NCI-H1417 (cell line): ENCODE results near the gene REEP2.
A peak's percentile ranks its signal among the peaks of the same experiment; 100 is the strongest.
"Not testable (repeated sequence)": the region's sequence is repeated elsewhere in the genome, so short reads cannot be mapped to it uniquely, and the experiment has no call there.

Experiments used
- DNase-seq, 3 experiments: peaks; one replicate each; lab custom pipeline; 2025; lab: John Stamatoyannopoulos, UW

REEP2 gene

DNA sequence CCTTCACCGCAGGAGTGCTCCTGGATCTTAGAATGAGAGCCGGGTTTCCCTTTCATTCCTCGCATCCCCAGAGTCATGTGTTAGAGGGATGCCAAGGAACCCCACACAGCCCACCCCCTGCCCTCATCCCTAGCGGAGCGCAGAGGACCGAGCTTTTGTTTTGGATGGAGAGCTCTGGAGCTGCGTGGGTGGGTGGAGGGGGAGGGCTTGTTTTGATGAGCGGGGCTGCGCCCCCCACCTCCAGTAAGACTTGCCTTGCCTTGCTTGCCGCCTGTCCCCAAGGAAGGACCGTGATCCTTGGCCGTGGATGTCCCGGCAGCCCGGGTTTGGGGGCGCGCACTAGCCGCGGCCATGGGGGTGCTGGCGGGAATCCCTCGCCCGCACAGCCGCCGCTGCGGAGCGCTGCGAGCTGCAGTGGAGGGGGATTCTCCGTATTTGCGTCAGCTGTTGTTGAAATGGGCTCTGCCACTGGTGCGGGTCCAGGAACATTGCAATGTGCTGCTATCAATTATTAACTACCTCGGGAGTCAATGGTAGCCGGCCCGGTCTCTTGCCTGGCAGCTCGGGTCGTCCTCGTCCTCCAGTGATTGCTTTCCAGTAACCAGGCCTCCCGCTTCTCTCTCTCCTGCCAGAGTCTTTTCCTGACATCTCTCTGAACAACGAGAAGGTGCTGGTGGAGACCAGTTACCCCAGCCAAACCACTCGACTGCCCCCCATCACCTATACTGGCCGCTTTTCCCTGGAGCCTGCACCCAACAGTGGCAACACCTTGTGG is 27.5 kb downstream of the REEP2 start:
- peak in 1 of 3 experiments; percentile 18 for DNase-seq

DNA sequence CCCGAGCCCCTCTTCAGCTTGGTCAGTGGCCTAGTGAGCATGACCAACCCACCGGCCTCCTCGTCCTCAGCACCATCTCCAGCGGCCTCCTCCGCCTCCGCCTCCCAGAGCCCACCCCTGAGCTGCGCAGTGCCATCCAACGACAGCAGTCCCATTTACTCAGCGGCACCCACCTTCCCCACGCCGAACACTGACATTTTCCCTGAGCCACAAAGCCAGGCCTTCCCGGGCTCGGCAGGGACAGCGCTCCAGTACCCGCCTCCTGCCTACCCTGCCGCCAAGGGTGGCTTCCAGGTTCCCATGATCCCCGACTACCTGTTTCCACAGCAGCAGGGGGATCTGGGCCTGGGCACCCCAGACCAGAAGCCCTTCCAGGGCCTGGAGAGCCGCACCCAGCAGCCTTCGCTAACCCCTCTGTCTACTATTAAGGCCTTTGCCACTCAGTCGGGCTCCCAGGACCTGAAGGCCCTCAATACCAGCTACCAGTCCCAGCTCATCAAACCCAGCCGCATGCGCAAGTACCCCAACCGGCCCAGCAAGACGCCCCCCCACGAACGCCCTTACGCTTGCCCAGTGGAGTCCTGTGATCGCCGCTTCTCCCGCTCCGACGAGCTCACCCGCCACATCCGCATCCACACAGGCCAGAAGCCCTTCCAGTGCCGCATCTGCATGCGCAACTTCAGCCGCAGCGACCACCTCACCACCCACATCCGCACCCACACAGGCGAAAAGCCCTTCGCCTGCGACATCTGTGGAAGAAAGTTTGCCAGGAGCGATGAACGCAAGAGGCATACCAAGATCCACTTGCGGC is 28.2 kb downstream of the REEP2 start:
- no peak for DNase-seq

DNA sequence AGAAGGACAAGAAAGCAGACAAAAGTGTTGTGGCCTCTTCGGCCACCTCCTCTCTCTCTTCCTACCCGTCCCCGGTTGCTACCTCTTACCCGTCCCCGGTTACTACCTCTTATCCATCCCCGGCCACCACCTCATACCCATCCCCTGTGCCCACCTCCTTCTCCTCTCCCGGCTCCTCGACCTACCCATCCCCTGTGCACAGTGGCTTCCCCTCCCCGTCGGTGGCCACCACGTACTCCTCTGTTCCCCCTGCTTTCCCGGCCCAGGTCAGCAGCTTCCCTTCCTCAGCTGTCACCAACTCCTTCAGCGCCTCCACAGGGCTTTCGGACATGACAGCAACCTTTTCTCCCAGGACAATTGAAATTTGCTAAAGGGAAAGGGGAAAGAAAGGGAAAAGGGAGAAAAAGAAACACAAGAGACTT is 28.9 kb downstream of the REEP2 start:
- no peak for DNase-seq

DNA sequence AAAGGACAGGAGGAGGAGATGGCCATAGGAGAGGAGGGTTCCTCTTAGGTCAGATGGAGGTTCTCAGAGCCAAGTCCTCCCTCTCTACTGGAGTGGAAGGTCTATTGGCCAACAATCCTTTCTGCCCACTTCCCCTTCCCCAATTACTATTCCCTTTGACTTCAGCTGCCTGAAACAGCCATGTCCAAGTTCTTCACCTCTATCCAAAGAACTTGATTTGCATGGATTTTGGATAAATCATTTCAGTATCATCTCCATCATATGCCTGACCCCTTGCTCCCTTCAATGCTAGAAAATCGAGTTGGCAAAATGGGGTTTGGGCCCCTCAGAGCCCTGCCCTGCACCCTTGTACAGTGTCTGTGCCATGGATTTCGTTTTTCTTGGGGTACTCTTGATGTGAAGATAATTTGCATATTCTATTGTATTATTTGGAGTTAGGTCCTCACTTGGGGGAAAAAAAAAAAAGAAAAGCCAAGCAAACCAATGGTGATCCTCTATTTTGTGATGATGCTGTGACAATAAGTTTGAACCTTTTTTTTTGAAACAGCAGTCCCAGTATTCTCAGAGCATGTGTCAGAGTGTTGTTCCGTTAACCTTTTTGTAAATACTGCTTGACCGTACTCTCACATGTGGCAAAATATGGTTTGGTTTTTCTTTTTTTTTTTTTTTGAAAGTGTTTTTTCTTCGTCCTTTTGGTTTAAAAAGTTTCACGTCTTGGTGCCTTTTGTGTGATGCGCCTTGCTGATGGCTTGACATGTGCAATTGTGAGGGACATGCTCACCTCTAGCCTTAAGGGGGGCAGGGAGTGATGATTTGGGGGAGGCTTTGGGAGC is 29.5 kb downstream of the REEP2 start:
- DNase-seq = peak in 1 of 3 experiments; percentile 11

DNA sequence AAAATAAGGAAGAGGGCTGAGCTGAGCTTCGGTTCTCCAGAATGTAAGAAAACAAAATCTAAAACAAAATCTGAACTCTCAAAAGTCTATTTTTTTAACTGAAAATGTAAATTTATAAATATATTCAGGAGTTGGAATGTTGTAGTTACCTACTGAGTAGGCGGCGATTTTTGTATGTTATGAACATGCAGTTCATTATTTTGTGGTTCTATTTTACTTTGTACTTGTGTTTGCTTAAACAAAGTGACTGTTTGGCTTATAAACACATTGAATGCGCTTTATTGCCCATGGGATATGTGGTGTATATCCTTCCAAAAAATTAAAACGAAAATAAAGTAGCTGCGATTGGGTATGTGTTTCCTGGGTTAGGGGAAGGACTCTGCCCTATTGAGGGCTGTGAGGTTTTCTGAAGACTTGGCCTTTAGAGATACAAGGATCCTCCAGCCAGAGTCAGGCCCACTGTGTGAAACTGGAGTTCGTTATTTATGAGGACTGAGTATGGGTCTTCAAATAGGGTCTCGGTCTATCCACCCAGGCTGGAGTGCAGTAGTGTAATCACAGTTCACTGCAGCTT is 30.2 kb downstream of the REEP2 start:
- no peak for DNase-seq

DNA sequence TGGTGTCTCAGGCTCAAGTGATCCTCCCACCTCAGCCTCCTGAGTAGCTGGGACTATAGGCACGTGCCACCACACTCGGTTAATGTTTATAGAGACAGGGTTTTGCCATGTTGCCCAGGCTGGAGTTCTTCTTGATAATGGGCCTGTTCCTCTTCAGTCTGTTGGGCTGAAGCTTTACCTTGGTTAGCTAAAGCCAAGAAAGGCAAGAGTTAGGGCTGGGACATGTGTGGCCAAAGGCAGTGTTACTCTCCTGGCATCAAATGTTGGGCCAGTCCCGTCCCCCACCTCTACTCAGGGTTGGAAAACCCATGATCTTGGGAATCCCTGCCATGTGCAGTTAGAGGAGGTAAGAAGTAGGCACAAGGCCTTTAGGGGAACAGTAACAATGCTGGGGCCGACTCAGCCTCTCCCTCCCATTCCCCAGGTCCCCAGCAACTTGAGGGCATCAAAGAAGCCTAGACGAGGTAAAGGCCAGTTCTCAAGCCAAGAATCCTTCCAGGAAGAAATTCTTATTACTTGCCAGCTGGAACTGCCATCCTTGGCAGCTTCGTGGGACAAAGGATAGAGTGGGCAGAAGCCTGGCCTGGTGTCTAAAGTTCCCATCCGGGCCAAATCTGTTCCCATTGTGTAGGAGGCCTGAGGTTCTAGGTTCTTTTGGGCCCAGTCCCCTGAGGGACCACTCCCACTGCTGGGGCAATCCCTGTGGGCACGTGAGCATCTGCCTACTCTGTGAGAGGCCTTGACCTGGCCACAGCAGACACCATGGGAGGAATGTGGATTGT is 30.9 kb downstream of the REEP2 start:
- DNase-seq = no peak

DNA sequence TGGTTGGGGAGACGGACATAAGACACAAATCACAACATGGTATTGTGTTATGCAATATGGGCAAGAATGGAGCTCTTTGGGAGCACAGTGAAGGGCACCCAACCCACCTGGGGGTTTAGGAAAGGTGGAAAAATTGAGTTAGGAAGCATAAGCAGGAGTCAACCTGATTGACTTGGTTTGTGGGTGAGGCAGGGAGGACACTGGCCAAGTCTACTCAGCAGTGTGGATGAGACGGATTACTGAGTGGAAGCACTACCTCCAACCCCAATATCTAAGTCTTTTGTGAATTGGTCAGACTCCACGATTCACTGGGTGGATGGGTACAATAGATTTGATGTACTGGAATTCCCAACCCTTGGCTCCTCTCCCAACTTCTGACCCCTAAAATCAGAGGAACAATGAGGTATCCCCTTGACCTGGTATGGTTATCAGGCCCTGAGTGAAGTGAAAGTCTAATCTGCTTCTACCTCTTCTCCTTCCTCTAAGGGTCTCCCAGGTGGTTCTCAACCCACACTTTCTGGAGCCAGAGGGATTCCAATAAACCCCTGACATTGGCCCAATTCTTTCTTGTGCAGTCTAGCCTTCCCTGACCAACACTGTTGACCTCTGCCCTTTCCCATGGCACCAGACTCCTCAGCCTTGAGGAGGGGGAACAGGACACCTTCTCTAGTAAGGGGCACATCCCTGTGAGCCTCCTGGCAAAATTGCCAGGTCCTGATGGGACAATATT is 31.6 kb downstream of the REEP2 start:
- no peak for DNase-seq

DNA sequence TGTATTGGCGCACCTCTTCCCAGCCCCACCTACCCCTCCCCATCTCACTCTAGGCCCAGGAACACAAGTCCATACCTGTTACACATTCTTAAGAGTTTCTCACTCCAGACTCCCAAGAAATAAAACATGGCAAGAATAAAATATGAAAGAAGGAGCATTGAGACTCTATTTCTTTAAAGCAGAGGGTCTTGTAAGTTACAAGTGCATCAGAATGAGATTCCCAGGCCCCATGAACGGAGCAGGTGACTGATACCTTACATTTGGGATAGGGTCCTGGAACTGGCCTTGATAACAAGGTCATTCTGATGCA is 32.1 kb downstream of the REEP2 start:
- DNase-seq = no peak

DNA sequence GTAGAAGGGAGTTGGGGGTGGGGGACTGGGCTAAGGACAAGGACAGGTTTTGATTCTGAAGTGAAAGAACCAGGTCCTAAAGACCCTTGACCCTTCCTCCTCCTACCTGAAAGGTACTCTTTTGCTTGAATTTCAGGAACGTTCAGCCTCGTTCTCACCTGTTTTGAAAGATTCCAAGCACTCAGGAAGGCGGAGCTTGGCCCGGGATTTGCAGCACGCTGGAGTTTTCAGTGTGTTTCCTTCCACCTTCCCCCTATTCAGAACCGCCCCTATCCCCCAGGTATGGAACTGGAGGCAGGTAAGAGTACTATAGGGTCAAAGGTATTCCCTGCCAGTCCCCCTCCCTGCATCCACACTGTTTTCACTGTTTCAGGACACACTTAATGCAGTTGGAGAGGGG is 33.5 kb downstream of the REEP2 start:
- DNase-seq = no peak

DNA sequence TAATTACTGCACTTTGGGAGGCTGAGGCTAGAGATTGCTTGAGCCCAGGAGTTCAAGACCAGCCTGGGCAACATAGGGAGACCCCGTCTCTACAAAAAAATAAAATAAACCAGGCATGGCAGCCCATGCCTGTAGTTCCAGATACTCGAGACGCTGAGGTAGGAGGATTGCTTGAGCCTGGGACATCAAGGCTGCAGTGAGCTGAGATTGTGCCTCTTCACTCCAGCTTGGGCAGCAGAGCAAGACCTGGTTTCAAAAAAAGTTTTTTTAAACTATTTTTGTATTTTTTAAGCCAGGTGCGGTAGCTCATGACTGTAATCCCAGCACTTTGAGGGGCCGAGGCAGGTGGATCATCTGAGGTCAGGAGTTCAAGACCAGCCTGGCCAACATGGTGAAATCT is 34.3 kb downstream of the REEP2 start:
- DNase-seq = not testable (repeated sequence)

DNA sequence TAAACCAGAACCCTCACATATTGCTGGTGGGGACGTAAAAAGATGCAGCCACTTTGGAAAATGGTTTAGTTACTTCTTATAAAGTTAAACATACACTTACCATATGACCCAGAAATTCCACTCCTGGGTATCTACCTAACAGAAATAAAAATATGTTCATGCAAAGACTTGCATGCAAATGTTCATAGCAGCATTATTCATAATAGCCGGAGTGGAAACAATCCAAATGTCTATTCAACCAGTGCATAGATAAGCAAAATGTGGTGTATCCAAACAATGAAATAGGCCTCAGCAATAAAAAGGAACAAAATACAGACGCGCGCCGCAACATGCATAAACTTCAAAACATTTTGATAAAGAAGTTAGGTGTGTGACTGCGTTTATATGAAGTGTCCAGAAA is 38.1 kb downstream of the REEP2 start:
- no peak for DNase-seq

DNA sequence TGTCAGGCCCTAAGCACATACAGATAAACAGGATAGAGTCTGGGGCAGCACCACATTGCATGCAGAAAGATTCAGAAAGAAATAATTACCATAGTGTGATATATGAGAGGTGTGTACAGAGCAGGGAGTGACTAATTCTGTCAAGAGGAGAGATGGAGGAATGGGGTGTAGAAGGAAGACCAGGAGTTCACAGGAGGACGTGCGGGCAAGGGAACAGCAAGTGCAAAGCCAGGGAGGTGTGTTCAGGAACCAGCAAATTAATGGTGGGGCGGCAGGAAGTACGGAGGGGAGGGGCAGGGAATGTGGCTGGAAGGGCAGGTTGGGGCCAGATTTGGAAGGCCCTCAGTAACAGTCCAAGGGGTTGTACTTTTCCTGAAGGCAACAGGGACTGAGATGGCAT is 43.8 kb downstream of the REEP2 start:
- no peak for DNase-seq

DNA sequence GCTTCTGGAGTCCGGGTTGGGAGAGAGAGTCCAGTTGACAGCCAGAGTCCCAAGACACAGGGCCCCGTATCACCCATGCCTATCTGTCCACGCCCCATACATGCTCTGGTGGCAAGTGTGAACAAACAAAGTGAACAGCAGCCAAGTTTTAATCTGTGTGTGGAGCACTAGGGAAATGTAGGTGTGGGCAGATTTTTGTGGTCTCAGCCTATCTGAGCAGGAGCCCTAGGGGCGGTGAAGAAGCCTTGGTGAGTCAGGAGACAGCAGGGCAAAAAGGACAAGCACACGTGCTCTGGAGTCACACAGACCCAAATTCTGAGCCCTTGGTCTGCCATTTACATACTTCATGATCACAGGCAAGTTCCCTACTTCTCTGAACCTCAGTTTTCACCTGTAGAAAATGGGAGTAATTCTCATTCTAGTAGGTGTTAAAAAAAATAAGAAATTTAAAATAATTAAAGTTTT is 49.7 kb downstream of the REEP2 start:
- DNase-seq = no peak

DNA sequence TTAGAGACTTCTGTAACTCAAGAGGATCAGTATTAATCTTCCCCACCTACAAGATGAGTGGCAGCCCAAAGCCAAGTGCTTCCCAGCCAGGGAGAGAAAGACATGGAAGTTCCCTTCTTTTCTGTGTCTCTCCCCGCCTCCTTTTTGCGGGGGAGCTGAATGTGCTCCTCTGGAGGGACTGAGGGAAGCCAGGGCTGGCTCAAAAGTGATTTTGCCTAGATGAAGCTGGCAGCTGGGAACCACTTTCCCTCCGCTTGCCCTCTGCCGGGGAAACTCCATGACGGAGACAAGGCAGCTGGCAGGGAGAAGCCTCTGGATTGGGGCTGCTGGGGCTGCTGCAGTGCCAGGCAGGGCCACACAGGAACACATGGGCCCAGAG is 50.8 kb downstream of the REEP2 start:
- DNase-seq = no peak

DNA sequence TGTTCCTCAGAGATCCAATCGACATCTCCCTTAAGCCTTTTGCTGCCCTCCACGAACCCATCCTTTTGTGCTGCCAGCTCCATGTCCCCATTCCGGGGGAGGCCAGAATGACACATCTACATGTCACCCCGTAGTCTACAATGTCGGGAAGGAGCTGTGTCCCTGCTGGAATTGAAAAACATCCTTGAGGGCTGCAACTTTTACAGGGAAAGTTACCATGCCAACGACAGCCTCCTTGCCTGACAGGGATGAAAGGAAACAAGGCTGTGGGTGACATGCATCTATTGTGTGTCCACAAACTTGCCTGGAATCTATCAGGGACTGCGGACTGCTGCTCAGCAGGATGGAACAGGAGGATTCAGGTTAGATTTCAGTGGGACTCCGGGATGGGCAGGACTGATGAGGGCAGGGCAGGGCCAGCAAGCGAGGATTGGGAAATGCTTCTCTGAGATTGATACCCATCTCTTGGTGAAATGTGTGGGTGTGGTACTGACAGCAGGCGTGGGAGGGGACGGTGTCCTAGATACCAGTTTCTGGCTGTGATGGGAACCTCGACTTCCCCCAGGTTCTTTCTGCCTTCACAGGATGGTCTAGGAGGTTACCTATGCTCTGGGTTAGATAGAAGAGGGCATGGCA is 51.9 kb downstream of the REEP2 start:
- DNase-seq = no peak

DNA sequence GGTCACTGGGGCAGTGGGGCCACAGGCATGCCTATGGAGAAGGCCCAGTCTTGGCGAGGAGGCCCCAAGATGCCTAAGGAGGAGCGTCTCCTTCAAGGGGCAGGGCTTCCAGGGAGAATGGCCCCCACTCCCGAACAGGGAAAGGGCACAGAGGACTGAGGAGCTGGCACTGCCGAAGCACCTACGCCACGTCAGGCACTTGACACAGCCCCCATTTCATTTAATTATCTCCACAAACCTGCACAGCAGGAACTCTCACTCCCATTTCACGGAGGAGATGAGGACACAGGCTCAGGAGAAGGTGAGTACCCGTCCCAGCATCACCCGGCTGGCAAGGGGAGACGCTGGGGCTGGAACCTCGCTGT is 52.4 kb downstream of the REEP2 start:
- DNase-seq = peak in 1 of 3 experiments; percentile 63

DNA sequence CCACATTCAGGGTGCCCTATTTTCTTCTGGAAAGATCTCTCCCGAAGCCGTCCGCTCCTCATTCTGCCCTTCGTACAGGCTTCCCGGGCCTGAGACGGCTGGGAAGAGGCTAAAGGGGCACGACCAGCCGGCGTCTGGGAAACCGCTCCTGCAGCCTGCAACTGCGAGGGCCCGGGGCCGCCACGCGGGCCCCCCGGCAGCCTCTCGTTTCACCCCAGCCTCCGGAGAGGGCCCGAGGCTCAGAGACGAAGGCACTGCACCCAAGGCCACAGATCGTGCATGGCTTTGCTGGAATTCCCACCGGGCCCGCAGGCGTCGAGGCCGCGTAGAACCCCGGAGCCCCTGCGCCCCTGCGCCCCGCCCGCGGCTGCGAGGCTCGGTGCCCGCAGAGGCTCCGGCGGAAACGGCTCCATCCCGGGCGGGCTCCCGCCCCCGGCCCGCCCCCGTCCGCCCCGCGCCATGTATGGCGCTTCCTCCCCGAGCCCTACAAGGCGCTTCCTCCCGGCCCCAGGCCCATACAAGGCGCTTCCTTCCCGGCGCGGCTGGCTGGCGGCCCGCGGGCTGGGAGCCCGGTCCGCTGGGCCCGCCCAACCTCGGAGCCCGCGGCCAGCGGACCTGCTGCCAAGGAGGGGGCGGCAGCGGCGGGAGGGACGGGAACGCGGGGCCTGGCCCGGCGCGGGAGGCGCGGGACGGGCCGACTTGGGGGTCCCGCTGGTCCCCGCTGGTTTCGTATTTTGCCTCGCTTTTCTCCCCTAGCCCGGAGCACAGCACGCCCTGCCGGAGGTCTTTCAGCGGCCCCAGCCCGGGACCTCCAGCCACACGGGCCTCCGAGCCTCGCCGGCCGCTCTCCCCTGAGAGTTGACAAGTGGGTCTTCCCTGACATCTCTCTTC is 53.1 kb downstream of the REEP2 start:
- peak; percentile 71 to 78 (median 76) for DNase-seq

DNA sequence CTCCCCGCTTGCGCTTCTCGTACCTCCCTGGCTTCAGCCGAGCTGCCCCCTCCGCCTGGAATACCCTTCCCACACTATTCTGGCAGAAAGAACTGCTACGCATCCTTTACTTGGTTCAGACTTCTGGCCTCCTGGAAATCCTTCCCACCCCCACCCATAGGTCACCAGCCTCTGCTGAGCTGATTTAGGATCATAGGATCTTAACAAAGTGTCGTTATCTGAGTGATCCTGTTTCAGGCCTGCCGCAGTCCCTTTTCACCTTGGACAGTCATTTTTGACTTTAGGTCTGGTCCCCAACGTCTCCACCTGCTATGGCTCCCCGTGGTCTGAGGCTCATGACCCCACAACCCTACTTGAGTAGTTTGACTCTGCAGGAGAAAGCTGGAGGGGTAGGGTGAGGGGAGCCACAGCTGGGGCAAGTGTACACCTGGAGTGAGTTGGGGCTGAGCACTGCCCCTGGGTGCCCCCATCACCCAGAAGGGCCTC is 53.7 kb downstream of the REEP2 start:
- DNase-seq = peak in 1 of 3 experiments; percentile 39

DNA sequence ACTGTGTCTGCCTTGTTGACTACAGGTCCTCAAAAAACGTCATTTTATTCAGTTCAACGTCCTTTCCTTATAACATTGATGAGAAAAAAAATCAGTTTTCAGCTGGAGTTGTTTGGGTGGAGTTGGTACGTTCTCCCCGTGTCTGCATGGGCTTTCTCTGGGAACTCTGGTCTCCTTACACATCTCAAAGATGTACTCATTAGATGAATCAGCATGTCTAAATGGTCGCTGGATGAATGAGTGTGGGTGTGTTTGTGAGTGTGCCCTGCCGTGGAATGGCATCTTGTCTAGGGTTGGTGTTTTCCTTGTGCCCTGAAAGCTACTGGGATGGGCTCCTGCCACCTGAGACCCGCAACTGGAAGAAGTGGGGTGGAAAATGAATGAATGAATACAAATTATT is 56.5 kb downstream of the REEP2 start:
- DNase-seq = no peak
